OCI-LY1 (cell line): ENCODE data around the gene TMED10.
A peak's percentile ranks its signal among the peaks of the same experiment; 100 is the strongest.

Experiments
- H2AFZ ChIP-seq: fragments of 200-600 bp; sonication (generic), shearing (Covaris generic); 2 replicates; pipeline ENCODE4 v1.6.0; 2014; ENCODE audit warnings: antibody characterized with exemption, mild to moderate bottlenecking, low read length
- H3F3A ChIP-seq: fragments of 200-600 bp; sonication (generic), shearing (Covaris generic); 2 replicates; pipeline ENCODE4 v1.6.0; 2014; ENCODE audit warnings: mild to moderate bottlenecking, antibody characterized with exemption, low read length, moderate library complexity; ENCODE audit not compliant: insufficient read depth
- H3K27ac ChIP-seq: fragments of 200-600 bp; sonication (generic); 2 replicates; pipeline ENCODE4 v1.5.1; 2014; ENCODE audit warnings: low read length, mixed run types, mild to moderate bottlenecking, low read depth; ENCODE audit not compliant: poor library complexity, severe bottlenecking
- H3K27me3 ChIP-seq: fragments of 200-600 bp; sonication (generic); 2 replicates; pipeline ENCODE4 v1.6.0; 2014; ENCODE audit warnings: antibody characterized with exemption, mild to moderate bottlenecking, low read length, moderate library complexity; ENCODE audit not compliant: insufficient read depth
- H3K36me3 ChIP-seq: fragments of 200-600 bp; sonication (generic); 2 replicates; pipeline ENCODE4 v1.6.1; 2014; ENCODE audit warnings: mild to moderate bottlenecking, antibody characterized with exemption, low read length, moderate library complexity, mixed read lengths; ENCODE audit not compliant: insufficient read depth
- H3K4me1 ChIP-seq: fragments of 200-600 bp; sonication (generic); 2 replicates; pipeline ENCODE4 v1.5.1; 2014; ENCODE audit warnings: mild to moderate bottlenecking, low read length, moderate library complexity; ENCODE audit not compliant: insufficient read depth, severe bottlenecking
- H3K4me2 ChIP-seq: fragments of 200-600 bp; sonication (generic), shearing (Covaris generic); 2 replicates; pipeline ENCODE4 v1.6.1; 2014; ENCODE audit warnings: low read length
- H3K4me3 ChIP-seq: fragments of 200-600 bp; sonication (generic); 2 replicates; pipeline ENCODE4 v1.5.1; 2014; ENCODE audit warnings: low read length, low read depth, mild to moderate bottlenecking, mixed read lengths; ENCODE audit not compliant: poor library complexity, severe bottlenecking
- H3K79me2 ChIP-seq: fragments of 200-600 bp; shearing (Covaris generic); 2 replicates; pipeline ENCODE4 v1.6.1; 2016; ENCODE audit warnings: mixed run types, low read length, mixed read lengths; ENCODE audit not compliant: insufficient read depth
- H3K9ac ChIP-seq: fragments of 200-600 bp; sonication (generic), shearing (Covaris generic); 2 replicates; pipeline ENCODE4 v1.6.1; 2014; ENCODE audit warnings: mild to moderate bottlenecking, low read length, mixed read lengths
- H3K9me2 ChIP-seq: fragments of 200-600 bp; sonication (generic), shearing (Covaris generic); 2 replicates; pipeline ENCODE4 v1.6.1; 2014; ENCODE audit warnings: low read depth, mild to moderate bottlenecking, low read length, mixed read lengths
- H3K9me3 ChIP-seq: fragments of 200-600 bp; shearing (Covaris generic); 2 replicates; pipeline ENCODE4 v1.6.1; 2014; ENCODE audit warnings: low read length, mixed read lengths
- H4K20me1 ChIP-seq: fragments of 200-600 bp; sonication (generic), shearing (Covaris generic); 2 replicates; pipeline ENCODE4 v1.6.0; 2016; ENCODE audit warnings: mild to moderate bottlenecking, low read length; ENCODE audit not compliant: insufficient read depth
- CTCF ChIP-seq: fragments of 200-600 bp; sonication (generic), shearing (Covaris generic); IDR thresholded peaks from 2 replicates; pipeline ENCODE4 v1.5.1; 2017; ENCODE audit warnings: mild to moderate bottlenecking, antibody characterized with exemption, low read length, moderate library complexity, mixed read lengths
- EZH2 ChIP-seq: fragments of 200-600 bp; sonication (generic), shearing (Covaris generic); IDR thresholded peaks from 2 replicates; pipeline ENCODE4 v1.8.0; 2017; ENCODE audit warnings: borderline replicate concordance, mixed run types, mild to moderate bottlenecking, antibody characterized with exemption, low read length, moderate library complexity, mixed read lengths

Gene TMED10

GRCh38 chr14:75134644-75135043, 41.8 kb downstream of the TMED10 start:
- no peak overlapping the region for H3K4me3 ChIP-seq
- peaks cover 14% of the 10 kb centered on the region for H3K4me1 ChIP-seq
- no peak for TF ChIP-seq EZH2
- no peak for TF ChIP-seq CTCF
- H3F3A ChIP-seq: no peaks in the 10 kb centered on the region
- H3K79me2 ChIP-seq: 0 out of 2 replicates have a peak, but pooled peaks cover 7% of the 10 kb centered on the region
- no peaks in the 10 kb centered on the region for H3K9me3 ChIP-seq
- H2AFZ ChIP-seq: no peak overlapping the region
- H3K27me3 ChIP-seq: no peaks in the 10 kb centered on the region
- no peaks in the 10 kb centered on the region for H3K9me2 ChIP-seq
- no peak overlapping the region for H3K27ac ChIP-seq
- H4K20me1 ChIP-seq: no peaks in the 10 kb centered on the region
- no peak overlapping the region for H3K9ac ChIP-seq
- peaks cover 34% of the 10 kb centered on the region for H3K36me3 ChIP-seq
- H3K4me2 ChIP-seq: no peak overlapping the region

GRCh38 chr14:75133597-75133996, 42.8 kb downstream of the TMED10 start:
- Histone ChIP-seq H3K4me1 (peaks cover 11% of the 10 kb centered on the region), H4K20me1 (no peaks in the 10 kb centered on the region), H2AFZ (no peak overlapping the region), H3K4me2 (no peak overlapping the region), H3K9ac (no peak overlapping the region), H3K36me3 (peaks cover 34% of the 10 kb centered on the region), H3K27me3 (no peaks in the 10 kb centered on the region), H3K27ac (no peak overlapping the region), H3K9me3 (no peaks in the 10 kb centered on the region), H3F3A (no peaks in the 10 kb centered on the region), H3K79me2 (peaks cover 8% of the 10 kb centered on the region; the same call in 1 of the 2 replicates), H3K4me3 (no peak overlapping the region), H3K9me2 (no peaks in the 10 kb centered on the region)
- TF ChIP-seq CTCF (no peak), EZH2 (no peak)

GRCh38 chr14:75132382-75133086, 43.9 kb downstream of the TMED10 start:
- no peak overlapping the region for H3K4me2 ChIP-seq
- H3F3A ChIP-seq: no peaks in the 10 kb centered on the region
- peaks cover 28% of the 10 kb centered on the region for H3K36me3 ChIP-seq
- H3K4me3 ChIP-seq: no peak overlapping the region
- H2AFZ ChIP-seq: no peak overlapping the region
- peaks cover 15% of the 10 kb centered on the region for H3K79me2 ChIP-seq
- H4K20me1 ChIP-seq: no peaks in the 10 kb centered on the region
- H3K9me3 ChIP-seq: no peaks in the 10 kb centered on the region
- no peaks in the 10 kb centered on the region for H3K9me2 ChIP-seq
- TF ChIP-seq EZH2: no peak
- peak; percentile 77 for TF ChIP-seq CTCF
- H3K27me3 ChIP-seq: no peaks in the 10 kb centered on the region
- no peak overlapping the region for H3K9ac ChIP-seq
- H3K27ac ChIP-seq: no peak overlapping the region
- H3K4me1 ChIP-seq: peaks cover 15% of the 10 kb centered on the region
